ENCODE results near the gene DNAJB14.

The DNAJB14 gene

GRCh38 chr4:99848591-99849001 lies 97.8 kb downstream of the DNAJB14 start:
- Histone ChIP-seq H3K4me1 (ENCODE audit: control insufficient read depth in 1 of 2, insufficient read depth in 1 of 2, low read depth in 1 of 2, low read length in 1 of 2) (peaks cover 28 to 57% of the 10 kb centered on the region in 2 experiments), H3K4me3 (ENCODE audit: low read depth in 1 of 2, low read length in 1 of 2) (no peak overlapping the region)

GRCh38 chr4:99847362-99847976 lies 98.9 kb downstream of the DNAJB14 start:
- H3K4me1 ChIP-seq (ENCODE audit: control insufficient read depth in 1 of 2, insufficient read depth in 1 of 2, low read depth in 1 of 2, low read length in 1 of 2) = peaks cover 28 to 55% of the 10 kb centered on the region in 2 experiments
- peak overlapping the region; percentile 86 for H3K27ac ChIP-seq
- no peak overlapping the region for H3K4me3 ChIP-seq (ENCODE audit: low read depth in 1 of 2, low read length in 1 of 2)
- H3K36me3 ChIP-seq = peaks cover 26% of the 10 kb centered on the region
- TF ChIP-seq, protein P1, sequence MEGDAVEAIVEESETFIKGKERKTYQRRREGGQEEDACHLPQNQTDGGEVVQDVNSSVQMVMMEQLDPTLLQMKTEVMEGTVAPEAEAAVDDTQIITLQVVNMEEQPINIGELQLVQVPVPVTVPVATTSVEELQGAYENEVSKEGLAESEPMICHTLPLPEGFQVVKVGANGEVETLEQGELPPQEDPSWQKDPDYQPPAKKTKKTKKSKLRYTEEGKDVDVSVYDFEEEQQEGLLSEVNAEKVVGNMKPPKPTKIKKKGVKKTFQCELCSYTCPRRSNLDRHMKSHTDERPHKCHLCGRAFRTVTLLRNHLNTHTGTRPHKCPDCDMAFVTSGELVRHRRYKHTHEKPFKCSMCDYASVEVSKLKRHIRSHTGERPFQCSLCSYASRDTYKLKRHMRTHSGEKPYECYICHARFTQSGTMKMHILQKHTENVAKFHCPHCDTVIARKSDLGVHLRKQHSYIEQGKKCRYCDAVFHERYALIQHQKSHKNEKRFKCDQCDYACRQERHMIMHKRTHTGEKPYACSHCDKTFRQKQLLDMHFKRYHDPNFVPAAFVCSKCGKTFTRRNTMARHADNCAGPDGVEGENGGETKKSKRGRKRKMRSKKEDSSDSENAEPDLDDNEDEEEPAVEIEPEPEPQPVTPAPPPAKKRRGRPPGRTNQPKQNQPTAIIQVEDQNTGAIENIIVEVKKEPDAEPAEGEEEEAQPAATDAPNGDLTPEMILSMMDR (IDR thresholded peaks at IDR 0.05) = no peak
- no peaks in the 10 kb centered on the region for H3K27me3 ChIP-seq
- H3K9me3 ChIP-seq = no peaks in the 10 kb centered on the region

More at GRCh38 chr4:99848591-99849001, 97.8 kb downstream of the DNAJB14 start:
- Histone ChIP-seq H3K36me3 (peaks cover 23% of the 10 kb centered on the region), H3K9me3 (no peaks in the 10 kb centered on the region), H3K27me3 (no peaks in the 10 kb centered on the region), H3K27ac (peak overlapping the region; percentile 86)
- TF ChIP-seq, protein P1 (IDR thresholded peaks at IDR 0.05) = no peak

- peaks cover 28 to 55% of the 10 kb centered on the region in 2 experiments for H3K4me1 ChIP-seq (ENCODE audit: control insufficient read depth in 1 of 2, insufficient read depth in 1 of 2, low read depth in 1 of 2, low read length in 1 of 2)
- peak overlapping the region; percentile 86 for H3K27ac ChIP-seq
- no peaks in the 10 kb centered on the region for H3K9me3 ChIP-seq
- H3K4me3 ChIP-seq (ENCODE audit: low read depth in 1 of 2, low read length in 1 of 2) = no peak overlapping the region
- peaks cover 32% of the 10 kb centered on the region for H3K36me3 ChIP-seq
- TF ChIP-seq, protein P1 (IDR thresholded peaks at IDR 0.05) = no peak
- H3K27me3 ChIP-seq = no peaks in the 10 kb centered on the region
Measured at GRCh38 chr4:99846891-99847290, 99.5 kb downstream of the DNAJB14 start.
